H9 (cell line): ENCODE data around the gene VPS45. TPM values are rescaled to one million over a fixed set of nuclear protein-coding genes. Genes with fewer than 3 reads are reported as not detected.

Experiments
- DNase-seq: peaks from one replicate; pipeline ENCODE4 v3.0.0-alpha.2; 2017
- H2AFZ ChIP-seq: one replicate; pipeline ENCODE4 v1.6.1; 2013; ENCODE audit warnings: mild to moderate bottlenecking, low read length, control low read depth, moderate library complexity
- H2AK5ac ChIP-seq: 2 replicates; pipeline ENCODE4 v1.6.1; 2013; ENCODE audit warnings: low read length, control low read depth, mixed read lengths; ENCODE audit not compliant: insufficient read length
- H2BK120ac ChIP-seq: one replicate; pipeline ENCODE4 v1.6.1; 2013; ENCODE audit warnings: low read depth, mild to moderate bottlenecking, low read length, control low read depth, inconsistent platforms; ENCODE audit not compliant: poor library complexity, severe bottlenecking
- H2BK12ac ChIP-seq: 2 replicates; pipeline ENCODE4 v1.6.1; 2013; ENCODE audit warnings: low read length, control low read depth, mixed read lengths, low read depth; ENCODE audit not compliant: insufficient read length
- H2BK15ac ChIP-seq: 2 replicates; pipeline ENCODE4 v1.6.1; 2013; ENCODE audit warnings: low read depth, low read length, control low read depth
- H2BK20ac ChIP-seq: one replicate; pipeline ENCODE4 v1.6.1; 2013; ENCODE audit warnings: low read depth, mild to moderate bottlenecking, low read length, control low read depth, inconsistent platforms; ENCODE audit not compliant: poor library complexity, severe bottlenecking
- H2BK5ac ChIP-seq: 2 replicates; pipeline ENCODE4 v1.6.1; 2013; ENCODE audit warnings: low read length, control low read depth, mixed read lengths; ENCODE audit not compliant: insufficient read length
- H3K14ac ChIP-seq: 2 replicates; pipeline ENCODE4 v1.6.1; 2013; ENCODE audit warnings: low read length, control low read depth; ENCODE audit not compliant: insufficient read depth
- H3K18ac ChIP-seq: 2 replicates; pipeline ENCODE4 v1.6.1; 2013; ENCODE audit warnings: low read depth, mild to moderate bottlenecking, mixed read lengths, low read length, control low read depth; ENCODE audit not compliant: insufficient read length
- H3K23ac ChIP-seq: 2 replicates; pipeline ENCODE4 v1.6.1; 2013; ENCODE audit warnings: low read length, control low read depth, mixed read lengths, low read depth; ENCODE audit not compliant: insufficient read length
- H3K23me2 ChIP-seq: 2 replicates; pipeline ENCODE4 v1.6.1; 2013; ENCODE audit warnings: low read depth, mild to moderate bottlenecking, mixed read lengths, low read length, control low read depth; ENCODE audit not compliant: insufficient read length, poor library complexity, severe bottlenecking
- H3K27ac ChIP-seq: 2 replicates; pipeline ENCODE4 v1.5.1; 2013; ENCODE audit warnings: low read length, control low read depth, mixed read lengths, low read depth; ENCODE audit not compliant: insufficient read length
- H3K27me3 ChIP-seq: 2 replicates; pipeline ENCODE4 v1.6.1; 2013; ENCODE audit warnings: low read length, control low read depth, inconsistent platforms; ENCODE audit not compliant: insufficient read depth
- H3K4ac ChIP-seq: 2 replicates; pipeline ENCODE4 v1.6.1; 2013; ENCODE audit warnings: low read depth, mild to moderate bottlenecking, control low read depth, inconsistent platforms, low read length, moderate library complexity
- H3K4me1 ChIP-seq: 2 replicates; pipeline ENCODE4 v1.6.1; 2013; ENCODE audit warnings: low read length, control low read depth, inconsistent platforms; ENCODE audit not compliant: insufficient read depth
- H3K4me2 ChIP-seq: 2 replicates; pipeline ENCODE4 v1.6.1; 2013; ENCODE audit warnings: low read length, control low read depth, mixed read lengths; ENCODE audit not compliant: insufficient read length, insufficient read depth
- H3K56ac ChIP-seq: 2 replicates; pipeline ENCODE4 v1.6.1; 2013; ENCODE audit warnings: low read depth, mild to moderate bottlenecking, mixed read lengths, low read length, control low read depth; ENCODE audit not compliant: insufficient read length
- H3K79me1 ChIP-seq: 2 replicates; pipeline ENCODE4 v1.6.1; 2013; ENCODE audit warnings: low read depth, mild to moderate bottlenecking, moderate library complexity, low read length, control low read depth, inconsistent platforms; ENCODE audit not compliant: insufficient read depth, poor library complexity, severe bottlenecking
- H3K79me2 ChIP-seq: 2 replicates; pipeline ENCODE4 v1.6.1; 2013; ENCODE audit warnings: low read length, control low read depth, inconsistent platforms; ENCODE audit not compliant: insufficient read depth
- H3K9ac ChIP-seq: 2 replicates; pipeline ENCODE4 v1.6.1; 2013; ENCODE audit warnings: low read length, control low read depth, mixed read lengths; ENCODE audit not compliant: insufficient read length; ENCODE audit errors: extremely low read depth
- H3K9me3 ChIP-seq: one replicate; pipeline ENCODE4 v1.6.1; 2013; ENCODE audit warnings: low read depth, low read length, inconsistent platforms; ENCODE audit not compliant: control insufficient read depth
- H3T11ph ChIP-seq: one replicate; pipeline ENCODE4 v1.6.1; 2013; ENCODE audit warnings: mild to moderate bottlenecking, low read length, control low read depth, inconsistent platforms
- H4K20me1 ChIP-seq: one replicate; pipeline ENCODE4 v1.6.1; 2013; ENCODE audit not compliant: control insufficient read depth, insufficient read length, insufficient read depth
- H4K5ac ChIP-seq: 2 replicates; pipeline ENCODE4 v1.6.1; 2013; ENCODE audit warnings: low read depth, mild to moderate bottlenecking, mixed read lengths, low read length, control low read depth; ENCODE audit not compliant: insufficient read length
- H4K8ac ChIP-seq: replicated peaks from 2 replicates; pipeline ENCODE4 v1.6.1; 2013; ENCODE audit warnings: low read length, control low read depth, mixed read lengths, low read depth; ENCODE audit not compliant: insufficient read length
- H4K91ac ChIP-seq: 2 replicates; pipeline ENCODE4 v1.6.1; 2013; ENCODE audit warnings: low read depth, mild to moderate bottlenecking, moderate library complexity, mixed read lengths, low read length, control low read depth; ENCODE audit not compliant: insufficient read length
- H3K27ac Mint-ChIP-seq, 3 experiments: 2 replicates in 2 of 3; 3 replicates in 1 of 3; pipeline ENCODE4 v1.8.0; 2020 to 2021; ENCODE audit warnings: mixed read lengths in 3 of 3, mild to moderate bottlenecking in 1 of 3, moderate library complexity in 1 of 3
- H3K27me3 Mint-ChIP-seq: 2 replicates; pipeline ENCODE4 v1.8.0; 2021; ENCODE audit warnings: low read depth, mild to moderate bottlenecking, moderate library complexity, mixed read lengths
- H3K36me3 Mint-ChIP-seq, 3 experiments: 2 replicates in 2 of 3; 3 replicates in 1 of 3; pipeline ENCODE4 v1.8.0; 2020 to 2021; ENCODE audit warnings: low read depth in 3 of 3, mixed read lengths in 3 of 3; ENCODE audit not compliant: insufficient read depth in 1 of 3
- H3K4me1 Mint-ChIP-seq, 2 experiments: 2 replicates each; pipeline ENCODE4 v1.8.0; 2020; ENCODE audit warnings: mixed read lengths in 2 of 2
- H3K4me3 Mint-ChIP-seq, 2 experiments: 2 replicates in 1 of 2; 3 replicates in 1 of 2; pipeline ENCODE4 v1.8.0; 2020 to 2021; ENCODE audit warnings: mild to moderate bottlenecking in 2 of 2, mixed read lengths in 2 of 2, moderate library complexity in 1 of 2
- H3K9me3 Mint-ChIP-seq, 2 experiments: 2 replicates in 1 of 2; 3 replicates in 1 of 2; pipeline ENCODE4 v1.8.0; 2020; ENCODE audit warnings: mild to moderate bottlenecking in 2 of 2, mixed read lengths in 2 of 2, moderate library complexity in 1 of 2
- CTCF ChIP-seq: fragments of 200-600 bp; sonication (generic); conservative IDR thresholded peaks from 3 replicates; pipeline ENCODE4 v1.8.0; 2021; ENCODE audit warnings: antibody characterized with exemption, mild to moderate bottlenecking
- WGBS: extraction: QIAGEN DNeasy Blood & Tissue Kit; methylation state at CpG from one replicate; pipeline ENCODE4 v1.1.7; 2013; ENCODE audit warnings: missing lambda C conversion rate, low lambda C conversion rate, mixed read lengths; ENCODE audit not compliant: insufficient read length; ENCODE audit errors: extremely low coverage; 5-methylcytosine and 5-hydroxymethylcytosine counted together
- total RNA-seq: library from RNA; stranded (reverse); gene quantifications from 2 replicates; pipeline ENCODE4 v1.2.1, GENCODE V29; 2021

VPS45 gene
- total RNA-seq, 1 experiment from 2014 or later = 31.8 TPM

GRCh38 chr1:150069923-150070322 lies 2.3 kb downstream of the VPS45 start:
- peaks cover 15 to 41% (median 36%) of the 10 kb centered on the region in 3 experiments; a peak in 6 of 7 replicates for H3K36me3 Mint-ChIP-seq
- Histone ChIP-seq H2AK5ac (no peak overlapping the region), H2BK20ac (no peak overlapping the region), H3K9me3 (no peaks in the 10 kb centered on the region), H4K8ac (no peak overlapping the region), H3K56ac (no peak overlapping the region), H2BK120ac (no peak overlapping the region), H3K27me3 (no peaks in the 10 kb centered on the region), H4K20me1 (no peaks in the 10 kb centered on the region), H3K4me1 (no peaks in the 10 kb centered on the region), H3K23ac (no peak overlapping the region), H2AFZ (no peak overlapping the region), H3K79me2 (no peaks in the 10 kb centered on the region), H2BK12ac (no peak overlapping the region), H3K27ac (no peak overlapping the region), H3K23me2 (peaks cover 4% of the 10 kb centered on the region), H3K9ac (no peak overlapping the region), H3K79me1 (no peaks in the 10 kb centered on the region), H3K4ac (no peak overlapping the region), H3K4me2 (no peak overlapping the region), H3K14ac (no peak overlapping the region), H3K18ac (no peak overlapping the region), H4K5ac (no peak overlapping the region), H4K91ac (no peak overlapping the region), H2BK15ac (no peak overlapping the region), H3T11ph (no peak overlapping the region), H2BK5ac (no peak overlapping the region)
- no peak for DNase-seq
- peaks cover 19 to 20% of the 10 kb centered on the region in 2 experiments for H3K4me1 Mint-ChIP-seq
- no peaks in the 10 kb centered on the region for H3K9me3 Mint-ChIP-seq
- H3K27ac Mint-ChIP-seq = no peak overlapping the region
- no peaks in the 10 kb centered on the region for H3K27me3 Mint-ChIP-seq
- peak overlapping the region in 1 of 2 experiments; percentile 54; a peak in 2 of 5 replicates for H3K4me3 Mint-ChIP-seq
- TF ChIP-seq CTCF = no peak
- no CpG with 5 or more reads among the region's 5 CpGs for WGBS
